ENCODE measurements around the gene DDX23.
"Not testable (repeated sequence)": the region's sequence is repeated elsewhere in the genome, so short reads cannot be mapped to it uniquely, and the experiment has no call there.

Gene DDX23

DNA sequence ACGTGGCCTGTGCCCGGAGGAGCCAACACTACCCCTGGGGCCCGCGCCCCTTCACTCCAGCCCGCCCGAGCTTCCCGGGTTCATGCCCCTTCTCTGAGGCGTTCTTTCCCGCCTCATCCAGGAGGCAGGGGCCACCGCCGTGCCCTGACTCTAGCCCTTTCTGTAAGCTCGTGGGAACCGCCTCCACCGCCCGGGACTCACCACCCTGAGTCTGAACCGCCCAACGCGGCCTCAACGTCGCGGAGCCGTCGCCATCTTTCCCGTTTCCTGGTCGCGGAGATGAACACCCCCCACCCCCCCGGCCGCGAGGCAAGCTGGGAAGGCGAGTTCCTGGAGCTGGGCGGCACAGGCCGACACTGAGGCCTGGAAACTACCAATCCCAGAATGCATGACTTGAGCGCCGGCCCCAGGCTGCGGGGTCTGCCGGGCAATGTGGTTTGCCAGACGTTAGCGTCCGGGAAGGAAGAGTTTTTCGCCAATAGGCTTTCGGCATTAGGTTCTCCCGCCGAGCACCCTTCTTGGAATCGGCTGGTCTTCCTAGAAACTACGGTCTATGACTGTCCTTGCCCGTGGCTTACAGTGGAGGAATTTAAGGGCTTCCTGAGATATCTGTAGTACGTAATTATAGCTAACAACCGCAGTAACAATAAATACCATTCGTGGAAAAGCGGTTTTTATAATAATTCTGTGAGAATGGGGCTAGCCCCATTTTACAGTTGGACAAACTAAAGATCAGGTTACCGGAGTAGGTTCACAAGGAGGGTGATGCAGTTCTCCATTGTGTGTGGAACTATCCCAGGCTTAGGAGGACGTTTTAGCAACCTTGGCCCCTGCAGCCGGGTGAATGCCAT, at the start of gene DDX23:
Gene DDX23, minus strand, starts transcription at position 281 of the 851 bp plus-strand sequence. CDS start 6,381 bp downstream, outside the sequence.
- DNase-seq (ENCODE audit: low spot score), result peak; percentile 97

DNA sequence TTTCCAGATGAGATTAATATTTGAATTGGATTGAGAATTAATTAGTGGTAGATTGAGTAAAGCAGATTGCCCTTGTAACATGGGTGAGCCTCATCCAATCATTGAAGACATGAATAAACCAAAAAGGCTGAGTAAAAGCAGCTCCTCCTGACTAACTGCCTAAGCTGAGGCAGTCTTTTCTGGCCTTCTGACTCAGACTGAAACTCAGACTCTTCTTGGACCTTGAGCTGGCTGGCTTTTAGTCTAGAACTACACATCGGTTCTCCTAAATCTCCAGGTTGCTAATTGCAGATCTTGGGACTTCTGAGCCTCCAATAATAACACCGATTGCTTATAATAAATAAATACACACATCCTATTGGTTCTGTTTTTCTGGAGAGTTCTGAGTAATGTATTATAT, 49.3 kb upstream of the DDX23 start:
- DNase-seq (ENCODE audit: low spot score), result no peak

DNA sequence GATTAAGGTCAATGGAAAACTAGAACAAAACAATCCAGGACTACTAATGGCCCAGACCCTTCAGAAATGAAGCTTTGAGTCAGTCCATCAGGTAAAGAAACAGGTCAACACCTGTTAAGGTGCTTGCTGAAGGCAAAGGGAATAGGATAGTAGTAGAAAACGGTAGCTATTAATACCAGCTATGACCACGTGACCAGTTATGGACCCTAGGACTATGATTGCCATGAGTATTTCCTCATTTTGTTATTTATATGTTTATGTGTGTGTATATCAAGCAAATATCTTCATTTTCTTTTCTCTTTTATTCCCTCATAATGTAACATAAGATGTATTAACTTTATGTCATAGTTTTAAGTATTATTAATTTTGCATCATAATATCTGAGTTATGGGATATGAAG, 47.7 kb upstream of the DDX23 start:
- no peak for DNase-seq (ENCODE audit: low spot score)

DNA sequence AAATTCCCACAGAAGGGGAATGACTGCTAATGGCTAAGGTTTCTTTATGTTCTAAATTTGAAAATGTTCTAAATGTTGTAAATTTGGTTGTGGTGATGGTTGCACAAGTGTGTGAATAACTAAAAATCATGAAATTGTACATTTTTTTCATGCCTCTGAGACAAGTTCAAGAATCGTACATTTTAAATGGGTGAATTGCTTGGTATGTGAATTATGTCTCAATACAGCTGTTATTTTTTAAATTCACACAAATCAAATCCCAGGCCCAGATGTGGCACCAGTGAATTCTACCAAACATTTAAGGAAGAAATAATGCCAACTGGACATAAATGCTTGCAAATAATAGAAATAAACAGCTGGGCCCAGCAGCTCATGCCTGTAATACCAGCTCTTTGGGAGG, 42.3 kb upstream of the DDX23 start:
- no peak for DNase-seq (ENCODE audit: low spot score)

DNA sequence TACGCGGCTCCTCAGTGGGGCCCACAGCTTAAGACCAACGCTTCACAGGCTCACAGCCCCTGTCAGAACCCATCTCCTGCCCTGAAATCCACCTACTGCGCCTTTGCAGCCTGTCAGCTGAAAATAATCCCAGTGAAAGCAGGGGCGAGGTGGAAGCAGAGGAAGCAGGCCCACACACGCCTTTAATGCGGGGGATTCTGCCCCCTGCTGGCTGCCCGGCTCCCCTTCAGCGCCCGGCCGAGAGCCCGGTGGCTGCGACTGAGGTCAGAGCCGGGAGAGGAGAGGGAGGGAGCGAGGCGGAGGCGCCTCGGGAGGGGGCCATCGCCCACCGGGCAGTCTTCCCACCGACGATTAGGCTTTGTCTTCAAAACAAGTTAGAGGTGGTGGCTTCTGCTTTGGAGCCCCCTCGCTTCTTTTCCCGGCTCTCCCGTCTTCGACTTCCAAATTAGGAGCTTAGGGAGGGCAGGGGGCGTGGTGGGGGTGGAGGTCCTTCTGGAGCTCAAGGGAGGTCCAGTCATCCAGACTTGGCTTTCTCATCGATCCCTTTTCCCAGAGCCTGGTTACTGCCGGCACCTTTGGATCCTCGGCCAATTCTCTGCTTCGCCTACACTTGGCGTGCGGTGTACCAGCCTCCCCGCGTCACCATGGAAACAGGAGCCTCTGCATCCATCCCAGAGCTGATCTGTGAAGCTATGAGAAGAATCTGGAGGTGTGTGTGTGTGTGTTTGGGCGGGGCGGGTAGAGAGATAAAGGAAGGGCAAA, 38.9 kb upstream of the DDX23 start:
- DNase-seq (ENCODE audit: low spot score), result peak; percentile 44

DNA sequence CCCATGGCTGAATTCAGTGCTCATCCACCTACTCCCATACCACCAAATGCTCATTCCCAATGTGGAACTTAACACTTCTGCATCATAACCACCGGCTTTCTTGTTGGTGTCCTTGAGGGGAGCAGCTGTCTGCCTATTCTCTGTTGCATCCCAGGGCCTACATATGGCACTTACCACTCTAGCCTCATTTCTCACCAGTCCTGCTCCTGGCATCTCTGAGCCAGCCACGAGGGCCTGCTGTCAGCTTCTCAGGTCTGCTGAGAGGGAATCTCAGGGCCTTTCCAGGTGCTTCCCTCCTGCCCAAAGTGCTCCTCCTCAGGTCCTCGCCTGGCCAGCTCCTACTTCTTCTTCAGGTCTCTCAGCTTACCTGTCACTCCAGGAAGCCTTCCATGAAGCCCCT, 37.7 kb upstream of the DDX23 start:
- DNase-seq (ENCODE audit: low spot score), result no peak

DNA sequence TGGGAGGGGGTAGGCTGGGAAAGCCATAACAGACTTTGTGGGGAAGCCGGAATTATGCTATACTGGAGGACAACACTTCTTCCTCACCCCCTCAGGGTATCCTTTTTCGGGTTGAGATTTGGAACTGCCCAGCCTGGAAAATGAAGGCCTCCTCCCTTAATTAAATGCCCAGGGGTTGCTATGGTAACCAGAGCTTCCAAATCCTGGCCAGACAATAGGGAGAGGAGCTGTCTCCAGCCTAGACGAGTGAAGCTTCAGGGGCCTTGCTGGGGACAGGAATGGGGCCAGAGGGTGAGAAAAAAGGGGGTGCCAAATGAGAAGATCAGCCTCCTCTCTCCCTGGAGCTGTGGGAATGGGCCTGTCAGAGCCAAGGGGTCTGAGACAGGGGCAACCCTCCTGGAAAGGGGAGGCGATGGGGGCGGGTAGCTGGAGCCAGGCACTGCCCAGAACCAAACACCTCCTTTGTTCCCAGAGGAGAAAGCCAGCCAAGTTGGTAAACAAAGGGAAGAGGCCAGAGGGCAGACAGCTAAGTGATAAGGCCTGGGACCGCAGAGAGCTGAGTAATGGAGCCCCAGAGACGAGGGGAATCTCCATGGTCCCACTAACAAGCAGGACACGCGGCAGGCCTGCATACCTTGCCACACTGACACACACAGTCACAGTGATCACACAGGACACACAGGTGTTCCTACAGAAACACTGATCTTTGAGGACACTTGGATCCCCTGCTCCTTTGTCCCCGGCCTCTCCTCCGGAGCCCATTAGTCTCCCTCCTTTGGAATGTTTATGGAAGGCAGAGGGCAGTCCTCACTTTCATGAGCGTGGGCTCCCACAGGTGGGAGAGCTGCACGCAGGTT, 31.6 kb upstream of the DDX23 start:
- DNase-seq (ENCODE audit: low spot score), result peak; percentile 36

DNA sequence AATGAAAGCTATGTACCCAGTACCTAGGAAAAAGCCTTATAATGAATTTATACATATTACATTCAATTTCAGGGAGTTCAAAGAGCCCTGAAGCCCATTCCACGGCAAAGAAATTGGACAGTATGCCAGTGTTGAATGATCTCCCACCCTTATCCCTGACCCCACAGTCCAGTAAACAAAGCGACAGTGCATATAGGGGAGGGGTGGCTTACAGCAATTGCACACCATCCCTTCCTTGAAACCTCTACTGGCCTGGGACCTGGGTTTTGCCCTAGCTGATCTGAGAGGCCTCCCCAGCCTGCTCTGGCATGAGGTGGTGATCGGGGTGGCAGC, 31.0 kb upstream of the DDX23 start:
- DNase-seq (ENCODE audit: low spot score), result no peak

DNA sequence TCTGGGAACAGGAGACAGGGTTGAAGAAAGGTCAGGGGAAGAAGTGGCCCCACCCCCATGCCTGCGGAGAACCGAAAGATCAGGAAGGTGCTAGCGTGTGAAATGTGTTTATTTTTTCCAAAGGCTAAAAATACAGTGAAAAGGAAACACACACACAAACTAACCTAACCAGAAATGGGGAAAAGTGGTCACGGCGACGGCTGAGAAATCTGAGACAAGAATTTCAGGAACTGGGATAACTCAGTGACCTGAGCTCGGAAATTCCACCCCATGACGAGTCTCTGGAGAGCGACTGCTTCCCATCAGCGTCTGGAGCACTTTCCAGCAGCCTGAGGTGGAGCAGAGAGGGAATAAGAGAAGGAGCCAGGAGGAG, 30.3 kb upstream of the DDX23 start:
- no peak for DNase-seq (ENCODE audit: low spot score)

DNA sequence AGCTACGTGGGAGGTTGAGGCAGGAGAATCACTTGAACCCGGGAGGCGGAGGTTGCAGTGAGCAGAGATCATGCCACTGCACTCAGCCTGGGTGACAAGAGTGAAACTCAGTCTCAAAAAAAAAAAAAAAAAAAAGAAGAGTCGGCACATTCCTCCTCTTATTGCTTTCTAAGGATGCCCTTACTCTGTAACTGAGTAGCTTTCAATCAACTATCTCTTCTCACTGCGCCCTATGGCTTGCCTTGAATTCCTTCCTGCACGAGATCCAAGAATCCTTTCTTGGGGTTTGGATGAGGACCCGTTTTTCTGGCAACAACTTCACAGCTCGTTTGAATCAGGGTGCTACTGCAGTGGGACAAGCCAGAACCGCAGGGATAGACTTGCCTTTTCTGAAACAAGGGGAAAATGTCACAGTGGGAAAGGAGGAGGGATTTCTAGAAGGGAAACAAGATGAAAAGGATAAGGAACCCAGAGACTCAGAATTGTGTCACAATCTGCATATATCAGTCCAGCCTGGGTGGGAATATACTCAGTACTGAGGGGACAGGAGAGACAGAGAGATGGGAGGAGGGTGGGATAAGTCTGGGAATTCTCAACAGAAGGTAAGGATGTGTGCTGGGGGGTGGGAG, 29.8 kb upstream of the DDX23 start:
- DNase-seq (ENCODE audit: low spot score), result no peak

DNA sequence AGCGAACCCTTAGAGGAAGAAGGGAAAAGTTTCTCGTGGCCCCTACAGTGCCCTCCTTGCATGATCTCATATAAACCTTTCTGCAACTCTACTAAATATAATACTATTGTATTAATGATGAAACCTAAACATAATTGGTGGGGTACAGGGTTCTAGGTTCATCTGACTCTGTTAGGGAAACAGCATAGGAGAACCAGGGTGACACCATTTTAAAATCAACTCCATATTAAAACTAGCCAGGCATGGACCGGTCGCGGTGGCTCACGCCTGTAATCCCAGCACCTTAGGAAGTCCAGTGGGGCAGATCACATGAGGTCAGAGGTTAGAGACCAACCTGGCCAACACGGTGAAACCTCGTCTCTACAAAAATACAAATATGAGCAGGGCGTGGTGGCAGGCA, 28.7 kb upstream of the DDX23 start:
- DNase-seq (ENCODE audit: low spot score), result no peak

DNA sequence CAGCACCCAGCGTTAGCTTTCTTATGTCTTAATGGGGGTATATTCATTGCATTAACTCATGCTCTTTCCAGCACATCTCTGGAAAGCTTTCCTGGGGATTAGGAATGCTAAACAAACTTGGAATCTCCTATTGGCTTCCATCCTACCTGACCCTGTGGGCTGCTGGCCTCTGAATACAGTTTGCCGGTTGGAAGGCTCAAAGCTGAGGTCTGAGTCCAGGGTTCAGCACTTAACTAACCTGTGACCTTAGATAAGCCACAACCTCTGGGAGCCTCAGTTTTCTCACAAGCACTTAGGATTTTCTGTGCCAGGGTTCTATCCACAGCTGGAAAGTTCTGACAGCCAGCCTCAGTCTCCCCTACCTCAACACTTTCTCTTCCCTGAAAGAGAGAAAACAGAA, 26.6 kb upstream of the DDX23 start:
- no peak for DNase-seq (ENCODE audit: low spot score)

DNA sequence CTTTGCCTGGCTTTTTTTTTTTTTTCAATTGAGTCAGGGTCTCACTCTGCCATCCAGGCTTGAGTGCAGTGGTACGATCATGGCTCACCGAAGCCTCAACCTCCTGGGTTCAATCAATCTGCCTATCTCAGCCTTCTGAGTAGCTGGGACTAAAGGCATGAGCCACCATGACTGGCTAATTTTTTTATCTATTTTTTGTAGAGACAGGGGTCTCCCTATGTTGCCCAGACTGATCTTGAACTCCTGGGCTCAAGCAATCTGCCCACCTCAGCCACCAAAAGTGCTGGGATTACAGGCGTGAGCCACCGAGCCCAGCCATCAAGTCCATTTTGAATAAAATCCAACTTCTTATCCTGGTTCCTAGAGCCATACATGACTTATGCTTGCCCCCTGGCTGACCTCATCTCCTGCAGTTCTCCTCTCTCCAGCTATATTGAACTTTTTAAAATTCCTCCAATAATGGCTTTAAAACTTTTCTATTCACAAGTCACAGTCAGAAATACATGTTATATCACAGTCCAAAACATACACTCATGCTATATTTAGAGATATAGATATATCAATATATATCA, 24.1 kb upstream of the DDX23 start:
- no peak for DNase-seq (ENCODE audit: low spot score)

DNA sequence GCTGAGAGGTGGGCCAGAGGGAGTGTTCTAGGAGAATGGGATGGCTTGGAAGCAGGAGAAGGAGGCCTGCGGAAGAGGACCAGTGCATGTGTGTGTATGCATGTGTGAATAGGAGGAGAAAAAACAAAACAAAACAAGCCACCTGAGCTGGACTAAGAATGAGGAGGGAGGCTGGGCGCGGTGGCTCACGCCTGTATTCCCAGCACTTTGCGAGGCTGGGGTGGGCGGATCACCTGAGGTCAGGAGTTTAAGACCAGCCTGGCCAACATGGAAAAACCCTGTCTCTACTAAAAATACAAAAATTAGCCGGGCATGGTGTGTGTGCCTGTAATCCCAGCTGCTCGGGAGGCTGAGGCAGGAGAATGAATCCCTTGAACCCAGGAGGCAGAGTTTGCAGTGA, 21.6 kb upstream of the DDX23 start:
- not testable (repeated sequence) for DNase-seq (ENCODE audit: low spot score)

DNA sequence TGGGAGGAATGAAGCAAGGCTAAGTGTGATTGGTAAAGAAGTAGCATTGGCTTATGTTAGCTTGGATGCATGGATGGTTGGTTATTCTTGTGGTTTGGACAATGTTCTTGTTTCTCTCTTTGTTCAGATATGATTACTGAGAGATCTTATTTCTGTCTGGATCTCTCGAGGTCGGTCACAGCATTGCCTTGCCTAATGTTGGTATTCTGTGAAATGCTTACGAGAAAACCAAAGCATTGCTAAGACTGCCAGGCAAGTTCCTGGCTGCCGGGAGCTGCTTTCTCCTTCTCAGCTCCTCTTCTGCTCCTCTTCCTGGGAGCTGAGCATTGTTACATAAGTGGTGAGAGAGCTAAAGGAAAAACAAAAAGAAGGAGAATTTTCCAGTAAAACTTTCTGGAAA, 21.1 kb upstream of the DDX23 start:
- DNase-seq (ENCODE audit: low spot score), result no peak

DNA sequence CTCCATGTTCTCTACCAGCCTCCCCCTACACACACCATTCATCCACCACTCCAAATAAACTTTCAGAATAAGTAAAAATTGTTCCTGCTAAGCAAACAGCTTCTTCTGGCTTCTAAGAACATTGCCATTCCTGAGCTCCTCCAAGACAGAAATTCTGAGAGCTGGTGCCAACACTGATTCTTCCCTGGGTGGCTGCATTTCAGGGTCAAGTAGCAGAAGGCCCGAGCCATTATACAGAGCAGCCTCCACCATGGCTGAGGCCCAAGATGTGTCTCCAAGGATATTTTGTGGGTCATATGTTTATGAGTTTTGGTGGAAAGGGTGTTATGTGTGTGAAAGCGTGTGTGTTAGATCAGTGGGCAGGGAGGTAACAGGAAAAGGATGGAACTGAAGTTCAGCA, 17.2 kb upstream of the DDX23 start:
- no peak for DNase-seq (ENCODE audit: low spot score)

DNA sequence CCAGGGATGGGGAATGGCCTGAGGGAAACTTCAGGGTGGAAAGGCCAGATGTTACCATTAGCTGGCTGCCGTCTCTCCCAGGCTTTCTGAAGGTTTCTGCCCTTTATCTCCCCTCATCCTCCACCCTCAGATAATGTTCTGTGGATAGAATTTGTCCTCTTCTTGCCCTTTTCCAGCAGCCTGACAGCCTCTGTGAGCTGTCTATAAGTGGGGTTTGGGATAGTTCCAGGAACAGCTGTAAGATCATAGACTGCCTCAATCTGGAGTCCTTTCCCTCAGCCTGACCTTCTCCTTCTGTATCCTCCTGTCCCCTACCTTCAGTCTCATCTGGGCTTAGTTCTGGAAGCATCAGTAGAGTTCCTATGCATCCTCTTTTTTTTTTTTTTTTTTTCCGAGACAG, 16.5 kb upstream of the DDX23 start:
- no peak for DNase-seq (ENCODE audit: low spot score)

DNA sequence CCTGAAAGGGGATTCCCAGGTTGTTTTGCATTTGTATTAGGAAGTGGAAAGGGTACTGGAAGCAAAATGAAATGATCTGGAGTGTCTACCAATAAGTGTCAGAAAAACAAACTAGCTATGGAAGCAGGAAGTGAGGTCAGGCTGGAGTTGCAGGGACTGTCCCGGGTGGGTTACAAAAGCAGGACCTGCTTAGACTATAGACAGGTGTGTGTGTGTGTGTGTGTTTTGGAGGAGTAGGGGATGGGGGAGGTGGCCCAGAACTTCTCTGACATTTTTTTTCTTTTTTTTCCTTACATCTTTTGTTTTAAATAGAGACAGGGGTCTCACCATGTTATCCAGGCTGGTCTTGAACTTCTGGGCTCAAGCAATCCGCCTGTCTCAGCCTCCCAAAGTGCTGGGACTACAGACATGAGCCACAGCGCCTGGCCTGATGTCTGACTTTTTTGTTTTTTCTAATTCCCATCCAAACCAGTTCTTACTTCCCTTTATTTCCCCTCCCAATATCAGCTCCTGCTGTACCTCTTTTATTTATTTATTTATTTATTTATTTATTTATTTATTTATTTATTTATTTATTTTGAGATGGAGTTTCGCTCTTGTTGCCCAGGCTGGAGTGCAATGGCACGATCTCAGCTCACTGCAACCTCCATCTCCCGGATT, 14.2 kb upstream of the DDX23 start:
- DNase-seq (ENCODE audit: low spot score), result no peak

DNA sequence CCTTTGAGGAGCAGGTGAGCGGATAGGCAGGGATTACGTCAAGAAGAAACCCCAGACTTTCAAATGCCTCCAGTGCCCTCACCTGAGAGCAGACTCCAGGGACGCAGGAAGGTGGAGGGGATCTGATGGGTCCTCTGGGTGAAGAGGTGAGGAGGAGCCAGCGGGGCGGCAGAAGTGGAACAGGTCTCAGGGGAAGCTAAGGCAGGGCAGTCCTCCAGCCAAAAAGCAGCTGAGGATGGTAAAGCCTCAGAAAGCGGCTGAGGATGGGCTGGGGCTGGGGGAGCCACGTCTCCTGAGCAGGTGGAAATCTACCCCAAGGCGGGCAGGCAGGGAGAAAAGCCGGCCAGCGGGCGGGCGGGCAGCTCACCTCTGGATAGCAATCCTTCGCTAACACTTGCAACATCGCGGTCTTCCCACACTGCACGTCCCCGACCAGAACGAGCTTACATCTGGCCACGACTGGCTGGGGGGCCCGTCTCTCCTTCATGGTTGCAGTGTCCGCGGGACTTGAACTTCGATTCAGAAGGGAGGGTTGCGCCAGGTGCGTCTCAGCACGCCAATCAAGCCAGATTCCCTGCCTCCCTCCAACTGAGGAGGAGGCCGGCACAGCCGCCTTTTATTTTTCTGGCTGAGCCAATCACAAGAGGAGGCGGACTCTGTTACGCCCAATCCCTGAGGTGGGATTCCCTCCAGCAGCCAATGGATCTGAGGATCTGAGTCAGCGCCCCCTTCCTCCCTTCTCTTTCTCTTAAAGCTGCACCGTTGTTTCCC, 13.5 kb upstream of the DDX23 start, which contains the start of gene RND1:
Gene RND1, minus strand, starts transcription at position 590 of the 771 bp plus-strand sequence. Its CDS starts 103 bp downstream, at position 487.
- peak; percentile 83 for DNase-seq (ENCODE audit: low spot score)

DNA sequence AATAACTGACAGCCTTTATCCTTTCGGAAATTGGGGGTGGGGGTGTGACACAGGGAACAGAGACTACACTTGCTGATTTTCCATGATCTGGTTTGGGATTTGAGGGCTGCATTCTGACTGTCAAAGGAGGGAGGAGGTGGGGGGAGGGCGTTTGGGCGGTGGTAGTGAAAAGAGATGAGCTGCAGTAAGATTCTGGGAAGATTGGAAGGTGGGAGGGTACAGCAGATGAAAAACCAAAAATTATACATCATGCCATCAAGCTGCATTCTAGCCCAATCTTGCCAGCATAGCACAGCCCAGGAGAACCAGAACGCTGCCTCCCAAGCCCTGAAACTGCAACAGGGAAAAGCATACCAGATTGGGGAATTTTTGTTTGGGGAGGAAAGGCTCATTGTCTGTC, 11.3 kb upstream of the DDX23 start:
- no peak for DNase-seq (ENCODE audit: low spot score)
